Urinary bladder (tissue), 4 donors: Measurements from ENCODE around the gene ANO6. TPM values are rescaled to one million over a fixed set of nuclear protein-coding genes. Genes with fewer than 3 reads are reported as not detected.
"Not testable (repeated sequence)": the region's sequence is repeated elsewhere in the genome, so short reads cannot be mapped to it uniquely, and the experiment has no call there.

Experiments used
- DNase-seq: peaks from one replicate; pipeline ENCODE4 v3.0.0-alpha.2; 2015; ENCODE audit errors: extremely low spot score
- H3K27ac ChIP-seq: one replicate; pipeline ENCODE4 v1.5.1; 2013; ENCODE audit warnings: low read depth, mild to moderate bottlenecking, moderate library complexity
- H3K36me3 ChIP-seq: one replicate; pipeline ENCODE4 v1.6.1; 2013; ENCODE audit warnings: mild to moderate bottlenecking, moderate library complexity; ENCODE audit not compliant: insufficient read depth
- H3K4me1 ChIP-seq: one replicate; pipeline ENCODE4 v1.6.1; 2013; ENCODE audit warnings: mild to moderate bottlenecking, moderate library complexity; ENCODE audit not compliant: insufficient read depth
- H3K4me3 ChIP-seq: one replicate; pipeline ENCODE4 v1.5.1; 2013; ENCODE audit warnings: low read depth, low read length
- WGBS: extraction: QIAGEN DNeasy Blood & Tissue Kit; methylation state at CpG from one replicate; pipeline ENCODE4 v1.1.7; 2013; 5-methylcytosine and 5-hydroxymethylcytosine counted together
- polyA plus RNA-seq: library from polyadenylated mRNA; stranded (reverse); fragments of 200-250 nt; gene quantifications from one replicate; pipeline ENCODE4 v1.2.3, GENCODE V29; 2013
- total RNA-seq: library from RNA; depleted of rRNA; stranded (reverse); fragments of >200 nt; gene quantifications from one replicate; pipeline ENCODE4 v1.2.3, GENCODE V29; 2014
- donor health status: healthy with polysubstance abuse.
- donor health status: healthy.

Gene ANO6
- total and polyA plus RNA-seq, 2 donors: 63.7 to 163 TPM

DNA sequence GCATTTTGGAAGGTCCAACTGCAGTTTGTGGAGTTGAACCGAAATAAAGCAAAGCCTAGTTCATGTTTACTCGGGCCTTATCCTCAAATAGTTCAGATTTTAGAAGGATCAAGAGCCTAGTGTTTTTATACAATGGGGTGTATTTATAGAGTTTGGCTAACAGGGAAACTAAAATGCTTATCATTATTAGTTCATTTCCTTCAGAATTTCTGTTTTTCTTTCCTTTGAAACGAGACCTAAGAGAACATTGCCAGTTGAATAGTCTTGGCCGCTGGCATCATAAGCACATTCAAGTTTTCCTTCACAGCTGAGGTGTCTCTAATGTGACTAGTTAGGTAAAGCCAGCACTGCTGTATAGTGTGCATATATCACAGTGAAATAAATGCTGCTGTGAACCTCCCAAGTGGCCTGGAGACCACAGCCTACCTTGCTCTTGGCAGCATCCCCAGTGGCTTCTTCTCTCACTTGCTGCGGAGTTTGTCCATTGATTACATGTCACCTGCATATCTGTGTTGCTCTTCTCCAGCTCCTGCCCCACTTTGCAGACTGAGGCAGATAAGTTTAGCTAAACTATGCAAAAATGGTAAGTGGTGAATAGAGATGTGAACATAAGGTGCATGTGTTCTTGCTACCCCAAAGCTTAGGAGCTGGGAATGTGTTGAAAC, 88.8 kb downstream of the ANO6 start:
- Histone ChIP-seq H3K4me1 (no peaks in the 10 kb centered on the region), H3K36me3 (no peaks in the 10 kb centered on the region), H3K4me3 (no peak overlapping the region), H3K27ac (no peak overlapping the region)
- 24% methylated on average over 5 of the region's 5 CpGs for WGBS
- DNase-seq: no peak

DNA sequence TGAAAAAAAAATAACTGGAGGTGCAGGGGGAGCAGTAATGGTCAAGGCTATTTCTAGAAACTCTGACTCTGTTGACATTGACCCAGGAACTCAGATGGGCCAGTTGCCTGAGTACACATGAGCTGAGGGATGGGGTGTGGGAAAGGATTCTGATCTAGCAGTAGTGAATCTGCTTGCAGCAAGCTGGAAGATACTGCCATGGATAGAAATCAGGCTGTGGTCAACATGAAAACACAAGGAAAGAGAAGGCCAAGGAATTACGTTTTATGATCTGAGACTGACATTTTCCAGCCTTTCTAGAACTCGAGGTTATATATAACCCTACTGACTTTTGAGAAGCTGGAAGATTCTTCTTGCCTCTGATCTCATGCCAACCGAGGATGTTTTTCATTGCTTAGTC, 90.0 kb downstream of the ANO6 start:
- WGBS: 30% methylated on average over 3 of the region's 3 CpGs
- H3K27ac ChIP-seq: no peak overlapping the region
- DNase-seq: no peak
- H3K4me3 ChIP-seq: no peak overlapping the region
- H3K4me1 ChIP-seq: no peaks in the 10 kb centered on the region
- no peaks in the 10 kb centered on the region for H3K36me3 ChIP-seq

DNA sequence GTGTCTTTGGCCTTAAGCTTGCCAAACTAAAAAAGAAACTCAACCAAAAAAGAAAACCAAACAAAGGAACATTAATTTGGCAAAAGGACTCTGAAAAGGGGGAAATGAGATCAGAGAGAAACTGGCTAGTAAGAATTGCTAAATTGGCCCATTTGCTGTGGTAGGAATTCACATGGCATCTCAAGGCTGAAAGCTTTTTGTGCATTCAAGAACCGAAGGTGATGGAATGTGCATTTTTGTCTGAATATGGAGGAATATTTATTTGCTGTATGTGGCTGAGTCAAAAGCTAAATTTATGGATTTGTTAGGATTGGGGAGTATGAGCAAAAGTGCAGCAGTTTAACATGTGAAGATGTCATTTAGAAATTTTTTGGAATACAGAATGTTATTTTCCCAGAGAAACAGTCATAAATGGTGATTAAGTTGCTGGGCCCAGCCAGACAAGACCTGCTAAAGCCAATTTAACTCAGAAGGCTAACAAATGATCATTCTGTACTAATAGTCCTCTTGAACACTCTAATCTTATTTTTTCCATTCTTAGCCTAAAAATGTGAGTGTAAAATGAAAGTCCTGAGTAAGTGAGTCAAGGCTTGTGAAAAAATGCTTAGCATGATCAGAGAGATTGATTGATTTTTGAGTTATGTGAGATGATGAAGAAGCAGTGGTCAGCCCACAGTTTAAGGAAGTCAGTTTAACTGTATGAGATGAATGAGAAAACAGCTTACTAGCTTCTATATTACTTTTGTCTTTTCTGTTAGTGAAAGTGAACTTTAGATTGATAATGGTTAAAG, 94.1 kb downstream of the ANO6 start:
- Histone ChIP-seq H3K27ac (no peak overlapping the region), H3K4me3 (no peak overlapping the region), H3K4me1 (no peaks in the 10 kb centered on the region), H3K36me3 (no peaks in the 10 kb centered on the region)
- WGBS: 30% methylated on average over 1 of the region's 1 CpG
- DNase-seq: no peak

DNA sequence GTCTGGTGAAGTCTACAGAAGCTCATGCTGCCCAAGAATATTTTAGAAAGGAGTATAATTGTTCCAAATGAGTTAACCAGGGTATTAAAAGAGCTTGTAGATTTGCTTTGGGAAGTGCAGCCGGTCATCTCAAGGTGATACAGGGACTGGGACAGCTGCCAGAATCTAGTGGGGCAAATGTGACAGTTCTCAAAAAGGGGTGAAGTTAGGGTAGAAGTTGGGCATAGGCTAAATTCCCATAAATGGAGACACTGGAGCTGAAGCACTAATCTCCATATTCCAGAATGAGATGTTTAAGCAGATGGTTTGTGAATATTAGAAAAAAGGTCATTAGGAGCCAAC, 94.7 kb downstream of the ANO6 start:
- Histone ChIP-seq H3K4me1 (no peaks in the 10 kb centered on the region), H3K4me3 (no peak overlapping the region), H3K27ac (no peak overlapping the region), H3K36me3 (no peaks in the 10 kb centered on the region)
- no peak for DNase-seq
- WGBS: 62% methylated on average over 1 of the region's 1 CpG

DNA sequence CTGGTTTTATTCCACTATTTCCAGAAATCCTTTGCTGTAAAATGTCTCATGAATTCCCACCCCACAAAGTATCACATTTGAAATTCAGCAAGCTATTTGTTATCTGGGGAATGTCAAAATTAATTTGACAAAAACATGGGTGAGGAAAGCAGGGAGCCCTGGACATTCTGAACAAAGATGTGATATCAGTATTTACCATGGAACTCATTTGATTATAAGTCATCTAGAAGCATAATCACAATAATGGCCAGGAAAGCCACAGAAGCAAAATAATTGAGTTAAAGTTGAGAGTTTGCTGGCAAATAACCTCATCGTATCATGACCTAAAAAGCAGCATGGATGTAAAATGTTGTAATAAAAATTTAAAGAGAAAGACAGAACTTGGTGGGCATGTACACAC, 96.1 kb downstream of the ANO6 start:
- no peak overlapping the region for H3K27ac ChIP-seq
- 79% methylated on average over 1 of the region's 1 CpG for WGBS
- no peak for DNase-seq
- H3K4me3 ChIP-seq: no peak overlapping the region
- H3K4me1 ChIP-seq: no peaks in the 10 kb centered on the region
- H3K36me3 ChIP-seq: no peaks in the 10 kb centered on the region

DNA sequence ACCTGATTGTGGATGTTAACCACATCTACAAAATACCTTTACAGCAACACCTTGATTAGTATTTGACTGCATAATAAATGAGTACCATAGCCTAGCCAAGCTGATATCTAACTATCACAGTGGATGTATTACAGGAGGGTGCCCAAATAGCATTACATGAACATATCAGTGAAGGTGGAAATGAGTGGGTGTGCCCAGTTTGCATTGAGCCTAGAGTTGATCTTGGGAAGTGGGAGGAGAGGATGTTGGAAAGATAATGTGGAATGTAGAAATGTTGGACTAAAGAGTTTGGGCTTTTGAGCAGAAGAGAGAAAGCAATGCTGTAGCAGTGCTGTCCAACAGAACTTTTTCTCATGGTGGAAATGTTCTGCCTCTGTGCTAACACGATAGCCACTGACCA, 98.9 kb downstream of the ANO6 start:
- no peak for DNase-seq
- WGBS: 100% methylated on average over 1 of the region's 1 CpG
- Histone ChIP-seq H3K36me3 (no peaks in the 10 kb centered on the region), H3K4me1 (no peaks in the 10 kb centered on the region), H3K27ac (no peak overlapping the region), H3K4me3 (no peak overlapping the region)

DNA sequence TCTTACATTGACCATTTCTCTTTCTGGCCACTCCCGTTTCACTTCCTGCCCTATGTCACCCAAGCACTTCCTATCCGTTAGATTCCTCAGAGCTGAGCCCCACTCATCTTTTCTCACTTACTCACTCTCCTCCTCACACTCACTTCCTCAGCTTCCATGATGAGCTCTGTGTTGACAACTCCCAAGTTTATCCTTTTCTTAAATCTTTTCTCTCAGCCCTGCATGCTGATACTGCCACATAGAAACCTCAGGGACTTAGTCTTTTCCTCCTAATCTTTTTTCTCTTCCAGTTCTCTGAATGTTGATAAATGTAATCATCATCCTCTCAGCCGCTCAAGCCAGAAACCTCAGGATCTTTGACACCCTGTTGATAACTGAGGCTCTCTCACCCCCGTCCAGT, 99.6 kb downstream of the ANO6 start:
- Histone ChIP-seq H3K36me3 (no peaks in the 10 kb centered on the region), H3K27ac (no peak overlapping the region), H3K4me1 (no peaks in the 10 kb centered on the region), H3K4me3 (no peak overlapping the region)
- WGBS: 93% methylated on average over 4 of the region's 4 CpGs
- no peak for DNase-seq

DNA sequence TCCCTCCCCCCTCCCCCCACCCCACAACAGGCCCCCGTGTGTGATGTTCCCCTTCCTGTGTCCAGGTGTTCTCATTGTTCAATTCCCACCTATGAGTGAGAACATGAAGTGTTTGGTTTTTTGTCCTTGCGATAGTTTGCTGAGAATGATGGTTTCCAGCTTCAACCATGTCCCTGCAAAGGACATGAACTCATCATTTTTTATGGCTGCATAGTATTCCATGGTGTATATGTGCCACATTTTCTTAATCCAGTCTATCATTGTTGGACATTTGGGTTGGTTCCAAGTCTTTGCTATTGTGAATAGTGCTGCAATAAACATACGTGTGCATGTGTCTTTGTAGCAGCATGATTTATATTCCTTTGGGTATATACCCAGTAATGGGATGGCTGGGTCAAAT, 101.4 kb downstream of the ANO6 start:
- not testable (repeated sequence) for H3K36me3 ChIP-seq, H3K4me3 ChIP-seq, DNase-seq, H3K4me1 ChIP-seq, H3K27ac ChIP-seq
- WGBS: 95% methylated on average over 2 of the region's 3 CpGs

DNA sequence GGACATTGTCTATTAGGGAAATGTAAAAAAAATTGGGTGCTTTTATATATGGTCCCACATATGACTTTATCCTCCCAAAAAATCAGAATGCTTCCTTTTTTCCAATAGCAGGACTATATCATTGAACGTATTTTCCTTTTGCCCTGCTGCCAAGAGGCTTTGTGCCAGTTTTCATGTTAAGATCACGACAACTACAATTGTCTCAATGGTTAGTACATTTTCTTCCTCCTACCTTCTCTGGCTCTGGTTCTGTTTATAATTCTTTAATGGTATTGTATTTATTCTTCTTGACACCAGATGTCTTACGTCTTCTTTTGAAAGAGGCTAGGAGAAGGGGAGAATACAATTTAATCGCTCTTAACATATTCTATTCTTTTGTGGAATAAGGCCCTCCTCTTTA, 106.9 kb downstream of the ANO6 start:
- H3K4me1 ChIP-seq: no peaks in the 10 kb centered on the region
- DNase-seq: no peak
- H3K27ac ChIP-seq: no peak overlapping the region
- H3K4me3 ChIP-seq: no peak overlapping the region
- WGBS: 56% methylated on average over 4 of the region's 4 CpGs
- H3K36me3 ChIP-seq: no peaks in the 10 kb centered on the region

DNA sequence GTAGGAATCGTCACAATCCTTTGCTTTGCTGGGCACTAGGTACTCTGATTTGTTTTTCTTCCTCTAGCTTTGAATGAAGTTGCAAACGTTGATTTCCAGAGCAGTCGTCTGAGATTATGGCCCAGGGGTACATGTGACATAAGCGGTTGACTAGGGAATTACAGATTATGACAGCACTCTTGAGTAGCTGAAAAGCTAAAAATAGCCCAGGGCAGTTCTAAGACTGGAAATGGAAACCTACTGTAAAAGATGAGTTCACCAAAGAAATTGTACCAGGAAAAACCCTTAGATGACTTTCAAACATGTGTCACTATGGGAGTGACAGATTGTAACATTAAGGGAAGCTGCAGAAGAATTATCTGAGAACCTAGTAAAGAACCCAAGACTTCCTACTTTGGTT, 108.5 kb downstream of the ANO6 start:
- Histone ChIP-seq H3K36me3 (no peaks in the 10 kb centered on the region), H3K4me3 (no peak overlapping the region), H3K4me1 (no peaks in the 10 kb centered on the region), H3K27ac (no peak overlapping the region)
- WGBS: 44% methylated on average over 4 of the region's 4 CpGs
- DNase-seq: no peak

DNA sequence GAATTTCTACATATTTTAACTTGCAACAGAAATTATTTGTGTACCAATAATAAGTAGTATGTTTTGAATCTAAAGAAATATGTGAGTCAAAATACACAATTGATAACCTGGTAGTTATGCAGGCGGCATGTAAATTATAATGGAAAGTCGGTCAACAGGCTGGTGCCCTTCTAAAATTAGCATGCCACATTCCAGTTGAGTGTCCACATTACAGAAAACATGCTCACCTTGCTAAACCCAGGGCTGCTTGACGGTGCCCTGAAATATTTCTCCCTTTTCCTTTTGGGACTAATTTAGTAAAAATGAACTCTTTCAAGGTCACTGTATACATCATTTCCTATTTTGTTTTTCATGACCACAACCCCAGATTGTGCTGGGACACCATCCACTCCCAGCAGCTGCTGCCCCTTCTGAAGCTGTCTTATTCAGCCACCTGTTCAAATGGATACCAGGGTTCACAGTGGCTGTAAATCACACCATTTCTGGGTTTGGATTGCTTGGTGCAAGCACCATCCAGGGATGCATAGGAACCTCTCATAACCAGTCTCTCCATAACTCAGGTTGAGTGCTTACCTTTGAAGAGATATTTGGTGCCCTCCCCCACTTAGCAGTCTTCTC, 110.6 kb downstream of the ANO6 start:
- 90% methylated on average over 3 of the region's 3 CpGs for WGBS
- Histone ChIP-seq H3K4me1 (no peaks in the 10 kb centered on the region), H3K27ac (no peak overlapping the region), H3K36me3 (no peaks in the 10 kb centered on the region), H3K4me3 (no peak overlapping the region)
- no peak for DNase-seq

DNA sequence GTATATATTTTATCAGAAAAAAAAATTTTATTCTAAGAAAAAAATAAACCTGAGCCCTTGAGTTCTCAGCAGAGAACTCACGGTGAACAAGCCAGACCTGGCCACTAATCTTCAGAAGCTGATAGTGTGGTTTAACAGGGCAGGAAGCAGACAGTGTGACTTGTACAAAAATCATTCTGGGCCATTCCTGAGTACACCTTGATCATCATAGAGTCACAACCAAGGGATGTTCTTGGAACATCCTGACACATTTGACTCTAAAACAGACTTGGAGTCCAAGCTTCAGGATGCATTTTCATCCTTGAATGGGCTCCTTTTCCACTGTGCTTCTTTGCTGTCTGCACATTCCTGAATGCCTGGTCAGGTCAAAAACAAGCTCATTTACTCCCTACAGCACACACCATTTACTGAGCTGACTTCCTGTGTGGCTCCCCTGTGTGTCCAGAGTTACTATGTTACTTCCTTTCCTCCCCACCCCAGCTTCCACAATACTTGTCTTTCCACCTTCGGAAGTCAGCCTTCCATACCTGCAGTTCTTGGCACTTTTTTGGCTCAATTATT, 112.0 kb downstream of the ANO6 start:
- no peak overlapping the region for H3K27ac ChIP-seq
- no peak for DNase-seq
- H3K36me3 ChIP-seq: no peaks in the 10 kb centered on the region
- no peaks in the 10 kb centered on the region for H3K4me1 ChIP-seq
- 90% methylated on average over 2 of the region's 2 CpGs for WGBS
- no peak overlapping the region for H3K4me3 ChIP-seq

DNA sequence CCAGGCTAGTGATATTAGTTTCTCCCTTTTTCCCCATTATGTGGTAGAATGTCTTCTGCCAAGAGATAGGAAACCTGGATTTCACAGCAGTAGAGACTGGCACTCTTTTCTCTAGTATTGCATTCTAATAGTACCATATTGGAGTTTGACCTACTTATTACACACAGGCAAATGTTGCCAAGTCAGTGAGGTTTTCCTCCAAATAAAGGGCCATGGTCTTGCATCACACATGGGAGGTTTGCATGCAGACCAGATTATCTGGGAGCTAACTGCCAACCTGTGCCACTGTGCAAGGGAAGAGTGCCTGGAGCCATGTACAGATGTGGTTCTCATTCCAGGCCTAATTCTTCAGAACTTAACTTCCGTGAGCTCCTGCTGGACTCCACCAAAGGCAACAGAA, 113.3 kb downstream of the ANO6 start:
- no peak overlapping the region for H3K27ac ChIP-seq
- no peak overlapping the region for H3K4me3 ChIP-seq
- no peak for DNase-seq
- H3K4me1 ChIP-seq: no peaks in the 10 kb centered on the region
- WGBS: 96% methylated on average over 1 of the region's 1 CpG
- H3K36me3 ChIP-seq: no peaks in the 10 kb centered on the region

DNA sequence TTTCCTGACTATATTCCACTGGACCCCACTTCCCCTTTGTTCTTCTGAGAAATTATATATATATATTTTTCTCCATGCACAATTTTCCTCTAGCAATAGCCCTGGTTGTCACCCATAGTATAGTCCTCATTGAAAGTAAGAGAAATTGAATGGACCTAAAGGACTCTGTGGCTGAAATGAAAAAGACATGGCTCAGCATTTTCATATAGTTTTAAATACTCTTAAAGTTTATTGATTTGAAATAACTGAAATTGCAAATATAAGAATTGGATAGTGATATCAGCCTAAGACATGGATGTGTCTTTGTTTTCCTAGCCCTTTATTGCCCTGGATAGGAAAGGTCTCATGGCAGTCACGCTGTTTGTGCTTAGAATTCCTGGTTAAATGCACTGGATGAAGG, 113.8 kb downstream of the ANO6 start:
- DNase-seq: no peak
- no peak overlapping the region for H3K4me3 ChIP-seq
- no peaks in the 10 kb centered on the region for H3K4me1 ChIP-seq
- no peak overlapping the region for H3K27ac ChIP-seq
- WGBS: 96% methylated on average over 1 of the region's 1 CpG
- H3K36me3 ChIP-seq: no peaks in the 10 kb centered on the region
